Jurkat, Clone E6-1 (cell line): ENCODE measurements around the gene AFF1.
A peak's percentile ranks its signal among the peaks of the same experiment; 100 is the strongest.
"Not testable (repeated sequence)": the region's sequence is repeated elsewhere in the genome, so short reads cannot be mapped to it uniquely, and the experiment has no call there.

Experiments
- DNase-seq: peaks from one replicate; pipeline ENCODE4 v3.0.0-alpha.2; 2011; ENCODE audit warnings: low read depth, low spot score
- H3K4me3 ChIP-seq: 2 replicates; pipeline ENCODE4 v1.5.1; 2011; ENCODE audit warnings: mild to moderate bottlenecking, low read length, control low read depth, moderate library complexity

Gene AFF1

DNA sequence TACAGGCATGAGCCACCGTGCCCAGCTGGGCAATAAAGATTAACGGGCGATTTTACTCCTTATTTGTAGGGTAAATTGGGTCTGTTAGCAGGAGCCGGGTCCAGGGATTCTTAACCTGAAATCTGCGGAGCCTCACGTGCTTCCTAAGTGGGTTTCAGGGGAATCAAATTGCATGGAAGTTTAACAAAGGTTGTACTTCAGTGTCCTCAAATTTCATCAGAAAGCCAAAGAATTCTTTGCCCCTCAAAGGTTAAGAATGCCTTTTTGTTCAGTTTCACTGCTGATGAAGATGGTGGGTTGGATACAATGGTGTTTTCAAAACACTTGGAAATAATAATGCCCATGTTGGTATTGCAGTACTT, 67.9 kb downstream of the AFF1 start:
- no peak for DNase-seq

DNA sequence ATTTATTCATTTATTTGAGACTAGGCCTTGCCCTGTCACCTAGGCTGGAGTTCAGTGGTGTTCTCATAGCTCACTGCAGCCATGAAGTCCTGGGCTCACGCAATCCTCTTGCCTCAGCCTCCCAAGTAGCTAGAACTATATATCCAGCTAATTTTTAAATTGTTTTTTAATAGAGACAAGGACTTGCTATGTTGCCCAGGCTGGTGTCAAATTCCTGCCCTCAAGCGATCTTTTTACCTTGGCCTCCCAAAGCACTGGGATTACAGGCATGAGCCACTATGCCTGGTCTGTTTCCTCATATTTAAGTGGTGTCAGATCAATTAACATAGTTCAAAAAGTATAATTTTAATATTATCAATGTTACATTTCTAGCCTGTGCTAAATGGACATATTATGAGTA, 68.5 kb downstream of the AFF1 start:
- DNase-seq = no peak
- H3K4me3 ChIP-seq = no peak overlapping the region

More for the DNA sequence above, 67.9 kb downstream of the AFF1 start:
- no peak overlapping the region for H3K4me3 ChIP-seq

DNA sequence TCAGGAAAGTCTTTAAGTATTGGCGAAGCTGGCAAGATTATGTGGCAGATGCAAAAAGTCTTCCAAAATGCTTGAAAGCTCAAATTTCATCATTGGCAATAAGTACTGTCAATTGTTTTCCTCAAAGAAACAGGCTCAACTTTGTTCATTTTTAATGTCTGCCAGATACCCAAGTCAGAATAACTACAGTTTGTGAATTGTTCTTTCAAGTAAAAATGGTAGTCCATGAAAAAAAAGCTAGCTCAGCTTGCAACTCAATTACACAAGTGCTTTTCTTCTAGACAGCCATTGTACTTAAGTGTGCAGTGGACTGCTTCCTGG, 70.5 kb downstream of the AFF1 start:
- no peak for DNase-seq
- H3K4me3 ChIP-seq = peak overlapping the region; percentile 67; the same call in 1 of the 2 replicates

DNA sequence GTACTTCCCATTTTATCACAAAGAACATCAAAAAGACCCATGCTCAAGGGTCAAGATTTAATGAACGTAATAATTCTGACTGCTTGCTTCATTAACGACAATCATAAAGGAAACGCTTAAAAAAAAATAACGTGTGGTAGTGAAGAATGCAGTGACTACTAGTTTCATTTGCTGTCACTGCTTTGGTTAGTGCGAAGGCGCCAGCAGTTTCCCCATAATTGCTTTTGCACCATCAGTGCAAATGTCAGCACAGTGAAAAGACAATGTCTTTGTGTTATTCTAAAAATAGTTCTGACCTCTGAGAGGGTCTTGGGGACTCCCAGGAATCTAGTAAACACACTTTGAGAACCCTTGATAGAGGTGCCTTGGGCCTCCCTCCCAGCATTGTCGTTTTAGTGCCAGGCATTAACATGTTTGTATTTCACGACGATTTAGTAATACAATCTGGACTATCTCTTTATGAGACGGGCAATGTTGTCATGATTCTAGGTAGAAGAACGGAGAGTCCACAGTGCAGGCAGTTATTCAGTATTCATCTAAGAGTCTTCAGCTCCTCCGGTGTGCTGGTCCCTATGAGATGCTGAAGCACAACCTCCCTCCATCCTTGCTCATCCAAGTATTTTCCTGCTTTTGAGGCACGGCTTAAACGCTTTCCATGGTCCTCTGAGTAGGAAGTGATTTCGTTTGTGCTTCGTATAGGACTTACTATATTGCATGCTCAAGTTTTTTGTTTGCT, 71.0 kb downstream of the AFF1 start:
- no peak for DNase-seq
- H3K4me3 ChIP-seq = peak overlapping the region; percentile 67

DNA sequence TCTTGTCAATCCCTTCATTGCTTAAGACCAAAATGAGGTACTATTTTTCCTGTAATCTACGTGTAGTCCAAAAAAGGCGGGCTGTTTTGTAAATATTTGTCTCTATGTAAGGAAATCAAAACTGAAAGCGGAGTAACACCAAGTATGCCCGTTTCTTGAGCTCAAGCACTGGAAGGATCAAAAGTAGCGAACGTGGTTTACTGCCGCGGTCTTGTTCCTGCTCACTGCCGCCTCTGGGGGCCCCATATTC, 71.5 kb downstream of the AFF1 start:
- H3K4me3 ChIP-seq = peak overlapping the region; percentile 67
- no peak for DNase-seq

DNA sequence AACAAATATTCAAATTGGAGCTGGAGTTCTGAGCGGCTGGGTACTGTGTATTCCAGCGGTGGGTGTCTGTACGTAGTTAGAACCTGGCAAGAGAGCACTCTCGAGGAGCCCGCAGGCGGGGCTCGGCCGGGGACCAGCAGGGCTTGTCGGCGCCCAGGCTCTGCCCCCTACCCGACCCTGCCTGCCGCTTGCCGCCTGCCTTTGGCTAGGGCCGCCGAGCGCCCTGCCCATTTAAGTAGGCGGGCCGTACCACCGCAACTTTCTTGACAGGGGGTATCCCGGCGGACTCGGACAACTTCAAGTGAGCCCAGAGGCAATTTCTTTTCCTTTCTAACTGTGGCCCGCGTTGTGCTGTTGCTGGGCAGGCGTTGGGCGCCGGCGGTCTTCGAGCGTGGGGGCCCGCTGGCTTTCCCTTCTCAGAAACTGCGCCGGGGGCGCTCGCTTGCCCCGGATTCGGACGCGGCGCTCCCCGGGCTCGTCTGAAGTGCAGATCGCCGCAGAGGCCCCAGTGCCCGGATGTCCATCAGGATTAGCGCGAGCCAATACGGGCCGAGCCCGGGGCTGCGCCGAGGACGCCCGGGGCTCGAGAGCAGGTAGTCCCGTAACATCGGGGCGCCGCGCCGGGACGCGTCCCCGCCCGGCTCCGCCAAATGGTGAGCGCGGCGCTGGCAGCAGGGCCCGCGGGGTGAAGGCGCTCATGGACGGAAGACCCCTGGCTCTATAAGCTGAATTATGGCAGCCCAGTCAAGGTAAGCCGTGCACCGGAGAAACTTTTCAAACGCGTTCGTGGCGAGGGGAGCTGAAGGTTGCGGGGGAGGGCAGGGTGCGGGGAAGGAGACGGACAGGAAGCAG, 72.1 kb downstream of the AFF1 start:
- peak; percentile 83 for DNase-seq
- peak overlapping the region; percentile 67 for H3K4me3 ChIP-seq

DNA sequence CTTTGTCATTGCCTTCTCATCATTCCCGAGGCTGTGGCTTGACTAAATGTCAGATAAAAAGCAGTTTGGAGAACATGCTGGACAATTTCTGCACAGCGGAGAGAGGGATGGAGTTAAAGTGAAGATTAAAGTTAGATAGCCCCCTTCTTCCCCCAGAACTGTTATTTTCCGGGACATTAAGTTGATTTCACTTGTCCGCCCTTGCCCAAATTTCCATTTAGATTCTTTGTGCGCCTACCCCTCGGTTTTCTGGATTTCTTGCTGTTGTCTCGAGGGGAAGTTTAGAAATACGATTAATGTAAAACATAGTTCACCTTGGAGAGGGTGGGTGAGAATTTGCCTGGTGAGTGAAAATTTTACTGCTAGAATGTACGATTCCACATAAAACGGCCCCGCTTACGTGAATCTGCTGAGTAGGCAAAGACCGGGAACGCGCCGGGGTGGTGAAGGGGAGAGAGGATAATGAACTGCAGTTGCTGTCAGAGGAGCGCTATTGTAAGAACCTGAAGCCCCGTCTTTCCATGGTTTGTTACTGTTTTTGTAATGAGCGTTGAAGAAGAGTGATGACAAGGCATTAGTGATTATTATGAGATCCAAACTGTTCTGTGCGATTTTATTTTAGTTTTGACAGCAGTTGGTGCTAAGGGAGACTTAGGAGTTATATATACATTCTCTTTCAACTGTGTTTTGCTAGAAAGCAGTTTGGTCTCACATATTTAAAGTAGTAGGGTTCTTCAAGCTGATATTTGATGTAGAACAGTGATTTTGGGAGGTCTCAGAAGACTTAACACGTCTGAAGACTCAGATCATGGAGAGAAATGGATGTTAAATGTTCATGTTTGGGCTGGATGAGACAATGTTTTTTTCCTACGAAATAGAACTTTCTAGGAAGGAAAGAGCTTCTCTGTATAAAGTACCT, 73.0 kb downstream of the AFF1 start:
- peak overlapping the region; percentile 67 for H3K4me3 ChIP-seq
- DNase-seq = no peak

DNA sequence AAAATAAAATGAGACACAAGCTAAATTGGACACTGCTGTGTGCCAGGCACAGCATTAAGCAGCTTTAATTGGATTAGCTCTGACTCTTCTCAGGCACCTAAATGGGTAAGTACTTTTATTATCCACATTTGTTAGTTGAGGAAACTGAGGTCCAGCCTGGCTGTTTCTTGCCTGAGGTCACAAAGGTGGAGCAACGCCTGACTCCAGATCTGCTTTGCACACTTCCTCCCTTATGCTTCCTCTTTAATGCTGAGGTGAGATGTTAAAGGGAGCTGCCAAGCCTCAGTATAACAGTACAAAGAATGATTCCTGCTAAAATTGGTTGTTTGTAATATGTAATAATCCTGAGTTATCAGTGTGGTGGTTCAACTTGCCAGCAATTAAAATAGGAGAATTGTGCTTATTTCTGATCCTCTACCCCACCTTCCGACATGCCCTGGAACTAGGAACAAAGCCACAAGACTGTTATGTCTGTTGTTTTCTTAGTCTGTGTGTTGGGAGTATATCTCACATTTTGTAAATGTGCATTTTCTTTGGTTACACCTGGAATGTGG, 74.4 kb downstream of the AFF1 start:
- H3K4me3 ChIP-seq = peak overlapping the region; percentile 67

DNA sequence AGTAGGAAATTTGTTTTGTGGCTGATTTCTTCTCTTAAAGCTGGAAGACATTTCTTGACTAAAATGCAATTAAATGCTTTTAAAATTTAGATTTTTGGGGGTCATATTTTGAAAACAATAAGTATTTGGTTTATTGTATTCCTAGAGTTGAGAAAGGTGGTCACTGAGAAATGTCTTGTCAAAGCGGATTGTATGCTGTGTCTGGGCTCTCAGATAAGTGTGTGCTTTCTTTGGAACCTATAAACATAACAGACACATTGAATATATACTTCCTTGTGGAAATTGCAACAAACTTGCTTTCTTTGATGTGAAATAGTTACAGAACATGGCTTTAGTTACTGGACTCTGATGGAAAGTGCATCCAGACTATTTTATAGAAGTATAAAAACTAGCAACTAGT, 75.4 kb downstream of the AFF1 start:
- no peak overlapping the region for H3K4me3 ChIP-seq
- DNase-seq = no peak

More for the DNA sequence above, 74.4 kb downstream of the AFF1 start:
- no peak for DNase-seq

DNA sequence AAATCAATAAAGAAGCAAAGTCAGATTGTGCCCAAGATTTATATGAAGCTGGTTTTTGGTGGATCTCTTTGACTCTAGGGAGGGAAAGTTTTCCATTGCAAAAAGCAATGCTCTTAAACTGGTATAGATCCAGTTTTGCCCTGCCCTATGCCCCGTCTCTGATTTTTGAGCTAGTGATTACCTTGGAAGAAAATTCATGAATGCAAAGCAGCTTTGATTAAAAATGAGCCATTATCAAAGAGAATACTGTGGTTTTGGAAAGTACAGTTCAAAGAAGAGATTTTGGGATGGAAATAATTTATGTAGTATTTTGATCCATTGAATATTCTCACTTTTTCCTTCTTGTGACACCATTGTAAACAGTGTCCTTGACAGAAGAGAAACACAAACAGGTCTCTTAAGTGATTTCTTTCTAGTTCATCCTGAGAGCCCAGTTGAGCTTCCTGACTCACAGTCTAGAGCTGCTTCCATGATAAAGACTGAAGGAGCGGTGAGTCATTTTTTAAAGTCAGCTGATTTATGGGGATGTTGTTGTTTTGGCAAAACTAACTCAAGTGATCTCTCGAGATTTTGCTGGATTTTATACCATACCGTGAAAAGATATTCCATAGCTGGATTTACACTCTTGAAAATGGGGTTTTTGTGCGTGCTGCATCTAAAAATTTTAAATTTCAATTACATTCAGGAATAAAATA, 76.7 kb downstream of the AFF1 start:
- H3K4me3 ChIP-seq = no peak overlapping the region
- no peak for DNase-seq

DNA sequence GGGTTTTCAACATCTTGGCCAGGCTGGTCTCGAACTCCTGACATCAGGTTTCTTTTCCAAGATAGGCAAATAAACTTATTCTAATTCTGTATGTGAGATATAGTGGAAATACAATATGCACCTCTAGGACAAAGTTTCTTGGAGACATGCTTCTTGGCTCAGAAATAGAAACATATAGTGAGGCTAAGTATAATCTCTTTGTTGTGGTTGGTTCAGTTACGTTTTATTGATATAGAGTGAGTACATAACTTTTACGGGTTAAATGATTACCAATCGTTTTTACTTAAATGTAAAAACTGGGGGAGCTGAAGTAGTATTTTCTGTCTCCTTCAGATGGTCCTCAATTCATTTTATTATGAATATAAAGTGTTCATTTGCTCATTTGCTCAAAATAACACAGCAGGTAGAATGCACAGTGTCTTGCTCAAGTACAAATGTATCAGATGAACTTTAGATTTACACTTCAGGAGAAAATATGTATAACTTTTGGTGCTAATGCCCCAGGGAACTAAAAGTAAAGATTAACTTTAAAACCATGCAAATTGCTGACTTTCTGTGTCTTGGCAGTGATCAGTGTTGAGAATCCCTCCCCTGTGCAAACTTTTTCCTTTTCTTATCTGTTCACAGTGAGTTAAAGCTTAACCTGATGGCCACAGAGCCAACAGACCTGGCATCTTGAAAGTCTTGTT, 77.6 kb downstream of the AFF1 start:
- DNase-seq = no peak
- H3K4me3 ChIP-seq = no peak overlapping the region

DNA sequence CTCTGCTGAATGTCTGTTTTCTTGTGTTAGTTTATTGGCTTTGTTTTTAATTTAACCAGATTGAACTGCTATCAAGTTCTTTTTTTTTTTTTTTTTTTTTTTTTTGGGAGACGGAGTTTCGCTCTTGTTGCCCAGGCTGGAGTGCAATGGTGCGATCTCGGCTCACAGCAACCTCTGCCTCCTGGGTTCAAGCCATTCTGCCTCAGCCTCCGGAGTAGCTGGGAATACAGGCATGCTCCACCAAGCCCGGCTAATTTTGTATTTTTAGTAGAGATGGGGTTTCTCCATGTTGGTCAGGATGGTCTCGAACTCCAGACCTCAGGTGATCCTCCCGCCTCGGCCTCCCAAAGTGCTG, 78.1 kb downstream of the AFF1 start:
- not testable (repeated sequence) for H3K4me3 ChIP-seq, DNase-seq

DNA sequence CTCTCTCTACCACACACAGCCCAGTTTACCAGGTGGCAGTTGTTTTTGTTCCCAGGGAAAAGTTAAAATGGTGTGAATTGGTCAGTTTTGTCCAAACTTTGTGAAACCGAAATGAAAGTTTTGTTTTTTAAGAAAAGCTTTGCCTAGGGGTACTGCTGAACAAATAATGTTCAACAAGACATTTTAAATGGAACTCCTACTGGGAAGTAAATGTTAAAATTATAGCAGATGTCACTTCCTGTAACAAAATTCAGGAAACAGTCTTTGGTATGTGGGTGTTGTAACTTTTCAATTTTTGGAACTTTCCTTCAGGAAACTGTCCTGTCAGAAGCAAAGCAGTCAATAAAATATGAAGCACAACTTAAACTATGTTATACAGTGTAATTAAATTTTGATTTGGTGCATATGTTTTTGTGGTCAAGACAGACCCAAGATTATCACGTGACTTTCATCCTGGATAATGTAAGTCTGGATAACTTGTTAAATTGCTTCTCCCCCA, 79.5 kb downstream of the AFF1 start:
- H3K4me3 ChIP-seq = no peak overlapping the region
- DNase-seq = no peak

DNA sequence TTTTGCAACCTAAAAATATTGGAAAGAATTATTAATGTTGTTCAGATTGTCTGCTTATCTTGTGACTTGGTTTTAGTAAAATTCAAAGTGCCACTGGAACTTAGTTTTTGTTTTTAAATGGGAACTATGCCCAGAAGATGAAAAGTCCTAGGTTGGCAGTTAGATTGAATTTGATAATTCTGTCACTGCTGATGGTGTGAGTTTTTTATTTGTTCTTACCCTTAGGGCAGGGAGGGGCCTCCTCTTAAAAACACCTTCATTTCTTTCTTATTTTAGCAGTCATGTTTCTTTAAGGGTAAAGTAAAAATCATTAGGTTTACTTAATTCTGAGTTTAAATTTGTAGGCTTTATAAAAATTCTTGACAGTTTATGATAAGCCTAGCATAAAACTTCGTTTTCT, 80.6 kb downstream of the AFF1 start:
- H3K4me3 ChIP-seq = no peak overlapping the region
- DNase-seq = no peak

DNA sequence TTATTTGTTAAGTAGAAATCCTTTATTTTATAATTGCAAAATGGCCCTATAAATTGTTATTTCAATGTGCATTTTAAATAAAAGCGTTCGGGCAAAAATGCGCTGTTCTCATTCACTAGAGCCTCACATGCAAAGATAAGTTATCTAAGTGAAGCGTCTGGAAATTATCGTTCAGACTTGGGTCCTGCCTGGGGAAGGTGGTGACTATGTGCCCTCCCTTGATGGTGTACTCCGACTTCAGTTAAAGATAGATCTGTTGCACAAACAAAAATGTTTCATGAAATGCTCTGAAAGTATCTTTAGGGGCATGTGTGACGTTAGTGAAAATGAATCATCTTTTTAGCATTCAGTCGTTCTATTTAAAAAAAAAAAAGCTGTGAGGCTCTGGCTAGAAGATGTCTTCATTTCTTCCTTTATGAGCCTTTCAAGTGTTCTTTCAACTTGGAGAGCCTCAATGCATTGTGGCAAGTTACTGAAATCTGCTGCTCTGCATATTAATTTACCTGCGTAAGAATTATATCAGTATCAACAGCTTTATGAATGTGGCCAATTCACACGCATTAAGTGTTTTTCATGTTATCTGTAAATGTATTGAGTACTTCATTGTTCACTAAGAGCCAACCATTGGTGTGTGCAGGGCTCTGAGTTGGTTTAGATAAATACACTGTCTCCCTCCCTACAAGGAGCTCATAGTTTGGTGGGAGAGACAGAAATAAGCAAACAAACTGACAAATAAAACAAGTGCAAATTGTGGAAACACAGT, 83.0 kb downstream of the AFF1 start:
- no peak overlapping the region for H3K4me3 ChIP-seq
- no peak for DNase-seq

DNA sequence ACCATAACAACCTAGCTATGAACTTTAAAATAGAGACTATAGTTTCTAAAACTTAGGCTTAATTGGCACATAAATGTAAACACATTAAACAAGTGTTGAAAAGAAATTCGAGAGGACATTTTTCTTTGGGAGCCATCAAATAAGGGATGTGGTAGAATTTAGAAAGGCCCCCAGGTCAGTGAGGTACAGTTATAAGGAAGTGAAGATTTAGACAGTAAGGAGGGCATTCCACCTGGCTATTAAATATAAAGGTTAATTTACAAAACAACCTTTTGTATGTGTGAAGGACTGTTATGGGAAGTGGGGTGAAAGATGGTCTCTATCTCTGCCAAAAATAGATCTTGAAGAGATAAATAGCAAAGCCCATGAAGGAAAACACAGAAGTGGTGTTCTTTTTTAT, 83.9 kb downstream of the AFF1 start:
- no peak for DNase-seq
- no peak overlapping the region for H3K4me3 ChIP-seq

DNA sequence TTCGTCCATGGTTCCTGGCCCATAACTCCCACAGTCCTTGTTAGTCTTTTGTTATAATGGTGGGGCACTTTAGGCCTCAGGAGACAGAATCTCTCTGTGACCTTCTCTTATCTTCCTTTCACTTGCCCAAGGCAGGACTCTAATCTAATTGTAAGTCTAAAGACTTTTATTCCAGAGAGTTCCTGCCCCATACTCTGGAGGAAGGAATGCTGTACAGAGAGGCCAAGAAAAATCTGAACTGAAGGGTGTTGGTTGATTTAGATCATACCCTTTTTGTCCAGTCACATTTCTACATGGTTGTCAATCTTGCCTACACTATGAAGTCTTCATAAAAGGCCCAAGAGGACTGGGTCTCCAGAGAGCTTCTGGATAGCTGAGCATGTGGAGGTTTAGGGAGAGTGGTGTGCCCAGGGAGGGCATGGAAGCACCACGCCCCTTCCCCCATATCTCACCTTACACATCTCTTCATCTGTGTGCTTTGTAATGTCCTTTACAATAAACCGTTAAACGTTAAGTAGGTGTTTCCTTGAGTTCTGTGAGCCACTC, 84.5 kb downstream of the AFF1 start:
- H3K4me3 ChIP-seq = no peak overlapping the region
- DNase-seq = no peak

DNA sequence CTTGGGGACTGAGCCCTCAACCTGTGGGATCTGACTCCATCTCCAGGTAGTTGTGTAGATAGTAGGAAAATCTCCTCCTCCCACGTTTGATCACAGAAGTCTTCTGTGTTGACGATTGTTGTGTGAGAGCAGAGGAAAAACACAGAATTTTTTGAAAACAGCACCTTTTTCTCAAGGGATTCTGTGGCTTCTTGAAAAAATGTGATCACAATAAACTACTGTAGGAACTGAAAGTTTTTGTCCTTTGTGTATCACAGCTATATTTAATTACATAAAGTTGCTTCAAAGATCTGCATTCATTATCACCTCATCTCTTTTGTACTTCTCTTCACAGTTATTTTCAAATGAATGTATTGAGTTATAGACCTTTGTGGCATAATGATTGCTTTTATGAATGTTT, 85.1 kb downstream of the AFF1 start:
- no peak overlapping the region for H3K4me3 ChIP-seq

More for the DNA sequence above, 85.1 kb downstream of the AFF1 start:
- no peak for DNase-seq
